ENCODE measurements around the gene APOC3.

GRCh38 chr11:116825854-116826750 is 3.6 kb upstream of the APOC3 start:
- TF ChIP-seq, protein P1, sequence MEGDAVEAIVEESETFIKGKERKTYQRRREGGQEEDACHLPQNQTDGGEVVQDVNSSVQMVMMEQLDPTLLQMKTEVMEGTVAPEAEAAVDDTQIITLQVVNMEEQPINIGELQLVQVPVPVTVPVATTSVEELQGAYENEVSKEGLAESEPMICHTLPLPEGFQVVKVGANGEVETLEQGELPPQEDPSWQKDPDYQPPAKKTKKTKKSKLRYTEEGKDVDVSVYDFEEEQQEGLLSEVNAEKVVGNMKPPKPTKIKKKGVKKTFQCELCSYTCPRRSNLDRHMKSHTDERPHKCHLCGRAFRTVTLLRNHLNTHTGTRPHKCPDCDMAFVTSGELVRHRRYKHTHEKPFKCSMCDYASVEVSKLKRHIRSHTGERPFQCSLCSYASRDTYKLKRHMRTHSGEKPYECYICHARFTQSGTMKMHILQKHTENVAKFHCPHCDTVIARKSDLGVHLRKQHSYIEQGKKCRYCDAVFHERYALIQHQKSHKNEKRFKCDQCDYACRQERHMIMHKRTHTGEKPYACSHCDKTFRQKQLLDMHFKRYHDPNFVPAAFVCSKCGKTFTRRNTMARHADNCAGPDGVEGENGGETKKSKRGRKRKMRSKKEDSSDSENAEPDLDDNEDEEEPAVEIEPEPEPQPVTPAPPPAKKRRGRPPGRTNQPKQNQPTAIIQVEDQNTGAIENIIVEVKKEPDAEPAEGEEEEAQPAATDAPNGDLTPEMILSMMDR (IDR thresholded peaks at IDR 0.05): no peak
- no peak for TF ChIP-seq POLR2A (IDR thresholded peaks at IDR 0.05)
- TF ChIP-seq POLR2AphosphoS5 (IDR thresholded peaks at IDR 0.05): no peak

Measured in gastroesophageal sphincter (tissue), 3 donors.